Liver (tissue), 3 donors: ENCODE measurements around the gene STEAP3.

Source experiments
- CTCF ChIP-seq: fragments of 150-350 bp; IDR thresholded peaks from 2 replicates; pipeline ENCODE4 v1.5.1; 2017; ENCODE audit warnings: improper control_type of control experiment, low read depth, low read length; ENCODE audit not compliant: missing input control
- GABPA ChIP-seq, 2 donors: IDR thresholded peaks in 1 of 2; conservative IDR thresholded peaks in 1 of 2; 2 replicates each; pipeline ENCODE4 v1.6.1; 2016; ENCODE audit warnings: antibody characterized with exemption in 2 of 2, mild to moderate bottlenecking in 1 of 2, moderate library complexity in 1 of 2
- HNF4A ChIP-seq, 2 donors: conservative IDR thresholded peaks; 2 replicates each; pipeline ENCODE4 v1.6.1; 2016; ENCODE audit warnings: antibody characterized with exemption in 2 of 2, mild to moderate bottlenecking in 2 of 2
- HNF4G ChIP-seq: IDR thresholded peaks from 2 replicates; pipeline ENCODE4 v1.6.1; 2016; ENCODE audit warnings: antibody characterized with exemption
- JUND ChIP-seq, 2 donors: IDR thresholded peaks; 2 replicates each; pipeline ENCODE4 v1.6.1; 2016; ENCODE audit warnings: antibody characterized with exemption in 2 of 2
- SP1 ChIP-seq: IDR thresholded peaks from 2 replicates; pipeline ENCODE4 v1.6.1; 2018; ENCODE audit warnings: antibody characterized with exemption, mild to moderate bottlenecking
- TAF1 ChIP-seq: conservative IDR thresholded peaks from 2 replicates; pipeline ENCODE4 v1.6.1; 2016; ENCODE audit warnings: antibody characterized with exemption, mild to moderate bottlenecking
- YY1 ChIP-seq: IDR thresholded peaks from 2 replicates; pipeline ENCODE4 v1.6.1; 2016; ENCODE audit warnings: antibody characterized with exemption, mild to moderate bottlenecking
- TF ChIP-seq, protein P1 (sequence below): IDR thresholded peaks from 2 replicates; pipeline ENCODE4 v1.6.1; 2016; ENCODE audit warnings: antibody characterized with exemption
- TF ChIP-seq, protein P2 (sequence below): IDR thresholded peaks from 2 replicates; pipeline ENCODE4 v1.6.1; 2016; ENCODE audit warnings: antibody characterized with exemption
- TF ChIP-seq, protein P3 (sequence below): IDR thresholded peaks from 2 replicates; pipeline ENCODE4 v1.6.1; 2016; ENCODE audit warnings: antibody characterized with exemption
- TF ChIP-seq, protein P4 (sequence below): IDR thresholded peaks from 2 replicates; pipeline ENCODE4 v1.6.1; 2016; ENCODE audit warnings: antibody characterized with exemption, mild to moderate bottlenecking
- donor health status: healthy.
- donor health status: healthy.

- no peak for TF ChIP-seq HNF4G
- no peak for TF ChIP-seq CTCF
- TF ChIP-seq, protein P1, sequence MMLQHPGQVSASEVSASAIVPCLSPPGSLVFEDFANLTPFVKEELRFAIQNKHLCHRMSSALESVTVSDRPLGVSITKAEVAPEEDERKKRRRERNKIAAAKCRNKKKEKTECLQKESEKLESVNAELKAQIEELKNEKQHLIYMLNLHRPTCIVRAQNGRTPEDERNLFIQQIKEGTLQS: no peak
- TF ChIP-seq TAF1: no peak
- TF ChIP-seq HNF4A (conservative IDR thresholded peaks at IDR 0.05): no peak
- TF ChIP-seq GABPA (IDR thresholded peaks at IDR 0.05 in 1 of 2, conservative IDR thresholded peaks at IDR 0.05 in 1 of 2): no peak
- no peak for TF ChIP-seq YY1
- TF ChIP-seq, protein P2, sequence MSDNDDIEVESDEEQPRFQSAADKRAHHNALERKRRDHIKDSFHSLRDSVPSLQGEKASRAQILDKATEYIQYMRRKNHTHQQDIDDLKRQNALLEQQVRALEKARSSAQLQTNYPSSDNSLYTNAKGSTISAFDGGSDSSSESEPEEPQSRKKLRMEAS: no peak
- TF ChIP-seq, protein P3, sequence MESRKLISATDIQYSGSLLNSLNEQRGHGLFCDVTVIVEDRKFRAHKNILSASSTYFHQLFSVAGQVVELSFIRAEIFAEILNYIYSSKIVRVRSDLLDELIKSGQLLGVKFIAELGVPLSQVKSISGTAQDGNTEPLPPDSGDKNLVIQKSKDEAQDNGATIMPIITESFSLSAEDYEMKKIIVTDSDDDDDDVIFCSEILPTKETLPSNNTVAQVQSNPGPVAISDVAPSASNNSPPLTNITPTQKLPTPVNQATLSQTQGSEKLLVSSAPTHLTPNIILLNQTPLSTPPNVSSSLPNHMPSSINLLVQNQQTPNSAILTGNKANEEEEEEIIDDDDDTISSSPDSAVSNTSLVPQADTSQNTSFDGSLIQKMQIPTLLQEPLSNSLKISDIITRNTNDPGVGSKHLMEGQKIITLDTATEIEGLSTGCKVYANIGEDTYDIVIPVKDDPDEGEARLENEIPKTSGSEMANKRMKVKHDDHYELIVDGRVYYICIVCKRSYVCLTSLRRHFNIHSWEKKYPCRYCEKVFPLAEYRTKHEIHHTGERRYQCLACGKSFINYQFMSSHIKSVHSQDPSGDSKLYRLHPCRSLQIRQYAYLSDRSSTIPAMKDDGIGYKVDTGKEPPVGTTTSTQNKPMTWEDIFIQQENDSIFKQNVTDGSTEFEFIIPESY: no peak
- TF ChIP-seq, protein P4, sequence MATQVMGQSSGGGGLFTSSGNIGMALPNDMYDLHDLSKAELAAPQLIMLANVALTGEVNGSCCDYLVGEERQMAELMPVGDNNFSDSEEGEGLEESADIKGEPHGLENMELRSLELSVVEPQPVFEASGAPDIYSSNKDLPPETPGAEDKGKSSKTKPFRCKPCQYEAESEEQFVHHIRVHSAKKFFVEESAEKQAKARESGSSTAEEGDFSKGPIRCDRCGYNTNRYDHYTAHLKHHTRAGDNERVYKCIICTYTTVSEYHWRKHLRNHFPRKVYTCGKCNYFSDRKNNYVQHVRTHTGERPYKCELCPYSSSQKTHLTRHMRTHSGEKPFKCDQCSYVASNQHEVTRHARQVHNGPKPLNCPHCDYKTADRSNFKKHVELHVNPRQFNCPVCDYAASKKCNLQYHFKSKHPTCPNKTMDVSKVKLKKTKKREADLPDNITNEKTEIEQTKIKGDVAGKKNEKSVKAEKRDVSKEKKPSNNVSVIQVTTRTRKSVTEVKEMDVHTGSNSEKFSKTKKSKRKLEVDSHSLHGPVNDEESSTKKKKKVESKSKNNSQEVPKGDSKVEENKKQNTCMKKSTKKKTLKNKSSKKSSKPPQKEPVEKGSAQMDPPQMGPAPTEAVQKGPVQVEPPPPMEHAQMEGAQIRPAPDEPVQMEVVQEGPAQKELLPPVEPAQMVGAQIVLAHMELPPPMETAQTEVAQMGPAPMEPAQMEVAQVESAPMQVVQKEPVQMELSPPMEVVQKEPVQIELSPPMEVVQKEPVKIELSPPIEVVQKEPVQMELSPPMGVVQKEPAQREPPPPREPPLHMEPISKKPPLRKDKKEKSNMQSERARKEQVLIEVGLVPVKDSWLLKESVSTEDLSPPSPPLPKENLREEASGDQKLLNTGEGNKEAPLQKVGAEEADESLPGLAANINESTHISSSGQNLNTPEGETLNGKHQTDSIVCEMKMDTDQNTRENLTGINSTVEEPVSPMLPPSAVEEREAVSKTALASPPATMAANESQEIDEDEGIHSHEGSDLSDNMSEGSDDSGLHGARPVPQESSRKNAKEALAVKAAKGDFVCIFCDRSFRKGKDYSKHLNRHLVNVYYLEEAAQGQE: no peak
- no peak for TF ChIP-seq JUND (IDR thresholded peaks at IDR 0.05)
- TF ChIP-seq SP1: no peak
Measured at GRCh38 chr2:119288576-119288975, 64.9 kb downstream of the STEAP3 start.
